ENCODE results near the gene GJB3.

GJB3 gene

DNA sequence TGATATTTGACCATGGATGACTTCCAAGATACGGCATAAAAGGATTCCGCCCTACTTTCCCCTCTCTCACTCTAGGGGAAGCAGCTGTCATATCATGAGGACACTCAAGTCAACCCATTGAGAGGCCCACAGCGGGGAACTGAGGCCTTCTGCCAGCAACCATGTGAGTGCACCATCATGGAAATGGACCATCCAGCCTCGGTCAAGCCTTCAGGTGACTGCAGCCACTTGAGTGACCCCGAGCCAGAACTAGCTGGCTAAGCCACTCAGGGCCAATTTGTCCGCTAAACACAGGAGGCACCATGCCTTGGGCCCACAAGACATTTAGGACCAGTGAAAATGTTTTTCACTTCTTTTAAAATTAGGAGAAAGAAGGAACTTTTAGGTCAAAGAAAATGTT, 37.2 kb upstream of the GJB3 start:
- H3K27ac ChIP-seq (ENCODE audit: low read length), result no peak overlapping the region
- no peaks in the 10 kb centered on the region for H3K36me3 ChIP-seq (replicated peaks; ENCODE audit: insufficient read depth, low read length)
- peaks cover 58% of the 10 kb centered on the region for H3K27me3 ChIP-seq (replicated peaks; ENCODE audit: insufficient read depth, low read length)
- TF ChIP-seq EZH2phosphoT487 (IDR thresholded peaks at IDR 0.05; ENCODE audit: low read length), result no peak
- no peak for TF ChIP-seq CTCF (IDR thresholded peaks at IDR 0.05; ENCODE audit: low read length)
- TF ChIP-seq EZH2 (optimal IDR thresholded peaks at IDR 0.05; ENCODE audit: low read depth, low read length), result no peak
- H3K4me2 ChIP-seq (ENCODE audit: low read depth, low read length), result no peak overlapping the region
- H2AFZ ChIP-seq (ENCODE audit: low read length), result no peak overlapping the region
- no peak overlapping the region for H3K4me3 ChIP-seq (ENCODE audit: low read length)
- no peaks in the 10 kb centered on the region for H3K9me2 ChIP-seq (replicated peaks; ENCODE audit: insufficient read depth, low read length)
- DNase-seq, result no peak
- no peaks in the 10 kb centered on the region for H3K9me3 ChIP-seq (replicated peaks; ENCODE audit: insufficient read depth, low read length)
- H3K9ac ChIP-seq (ENCODE audit: low read length), result no peak overlapping the region
- H3F3A ChIP-seq (ENCODE audit: insufficient read depth, low read length), result no peaks in the 10 kb centered on the region
- no peaks in the 10 kb centered on the region for H4K20me1 ChIP-seq (ENCODE audit: insufficient read depth, low read length)
- no peaks in the 10 kb centered on the region for H3K4me1 ChIP-seq (ENCODE audit: low read length)
- no peaks in the 10 kb centered on the region for H3K79me2 ChIP-seq (ENCODE audit: low read length)

DNA sequence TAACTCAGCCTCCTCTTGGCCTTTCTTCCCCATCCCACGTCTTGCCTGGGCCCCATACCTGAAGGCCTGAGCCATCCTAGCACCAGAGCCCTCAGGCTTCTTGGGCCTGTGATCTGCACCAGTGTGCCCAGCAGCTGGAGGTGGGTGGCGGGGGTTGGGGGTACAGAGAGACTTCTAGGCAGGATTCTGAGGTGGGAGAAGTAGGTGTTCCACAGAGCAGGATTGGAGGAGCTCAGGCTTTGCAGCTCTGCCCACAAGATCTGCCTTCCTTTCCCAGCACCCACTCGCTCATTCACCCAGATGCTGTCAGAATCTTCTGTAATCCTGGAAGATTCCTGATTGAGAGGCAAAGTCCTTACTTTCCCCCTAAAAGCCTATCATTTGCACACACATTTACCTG, 36.2 kb upstream of the GJB3 start:
- no peaks in the 10 kb centered on the region for H4K20me1 ChIP-seq (ENCODE audit: insufficient read depth, low read length)
- no peaks in the 10 kb centered on the region for H3K4me1 ChIP-seq (ENCODE audit: low read length)
- no peak overlapping the region for H3K9ac ChIP-seq (ENCODE audit: low read length)
- H3K9me3 ChIP-seq (replicated peaks; ENCODE audit: insufficient read depth, low read length), result no peaks in the 10 kb centered on the region
- H3K36me3 ChIP-seq (replicated peaks; ENCODE audit: insufficient read depth, low read length), result no peaks in the 10 kb centered on the region
- no peak for DNase-seq
- H3K27ac ChIP-seq (ENCODE audit: low read length), result no peak overlapping the region
- no peak overlapping the region for H2AFZ ChIP-seq (ENCODE audit: low read length)
- H3K4me2 ChIP-seq (ENCODE audit: low read depth, low read length), result no peak overlapping the region
- H3K4me3 ChIP-seq (ENCODE audit: low read length), result no peak overlapping the region
- no peaks in the 10 kb centered on the region for H3K79me2 ChIP-seq (ENCODE audit: low read length)
- H3K9me2 ChIP-seq (replicated peaks; ENCODE audit: insufficient read depth, low read length), result no peaks in the 10 kb centered on the region
- peaks cover 60% of the 10 kb centered on the region for H3K27me3 ChIP-seq (replicated peaks; ENCODE audit: insufficient read depth, low read length)
- H3F3A ChIP-seq (ENCODE audit: insufficient read depth, low read length), result no peaks in the 10 kb centered on the region
- TF ChIP-seq EZH2phosphoT487 (IDR thresholded peaks at IDR 0.05; ENCODE audit: low read length) (no peak), CTCF (IDR thresholded peaks at IDR 0.05; ENCODE audit: low read length) (no peak), EZH2 (optimal IDR thresholded peaks at IDR 0.05; ENCODE audit: low read depth, low read length) (no peak)

GRCh38 chr1:34745666-34746065, 35.3 kb upstream of the GJB3 start:
- H3K9ac ChIP-seq (ENCODE audit: low read length), result no peak overlapping the region
- no peak overlapping the region for H3K27ac ChIP-seq (ENCODE audit: low read length)
- H3K9me3 ChIP-seq (replicated peaks; ENCODE audit: insufficient read depth, low read length), result no peaks in the 10 kb centered on the region
- H3K9me2 ChIP-seq (replicated peaks; ENCODE audit: insufficient read depth, low read length), result no peaks in the 10 kb centered on the region
- no peak overlapping the region for H2AFZ ChIP-seq (ENCODE audit: low read length)
- H3K27me3 ChIP-seq (replicated peaks; ENCODE audit: insufficient read depth, low read length), result peaks cover 53% of the 10 kb centered on the region
- no peak overlapping the region for H3K4me3 ChIP-seq (ENCODE audit: low read length)
- no peaks in the 10 kb centered on the region for H3F3A ChIP-seq (ENCODE audit: insufficient read depth, low read length)
- no peaks in the 10 kb centered on the region for H3K79me2 ChIP-seq (ENCODE audit: low read length)
- H4K20me1 ChIP-seq (ENCODE audit: insufficient read depth, low read length), result no peaks in the 10 kb centered on the region
- H3K4me1 ChIP-seq (ENCODE audit: low read length), result no peaks in the 10 kb centered on the region
- H3K36me3 ChIP-seq (replicated peaks; ENCODE audit: insufficient read depth, low read length), result no peaks in the 10 kb centered on the region
- no peak for TF ChIP-seq EZH2phosphoT487 (IDR thresholded peaks at IDR 0.05; ENCODE audit: low read length)
- no peak for TF ChIP-seq CTCF (IDR thresholded peaks at IDR 0.05; ENCODE audit: low read length)
- no peak for TF ChIP-seq EZH2 (optimal IDR thresholded peaks at IDR 0.05; ENCODE audit: low read depth, low read length)
- DNase-seq, result no peak
- H3K4me2 ChIP-seq (ENCODE audit: low read depth, low read length), result no peak overlapping the region

Data from MM.1S (cell line).